ENCODE measurements around the gene APC.

GRCh38 chr5:112734597-112734996, 3.1 kb upstream of the APC start:
- TF ChIP-seq, protein P1, sequence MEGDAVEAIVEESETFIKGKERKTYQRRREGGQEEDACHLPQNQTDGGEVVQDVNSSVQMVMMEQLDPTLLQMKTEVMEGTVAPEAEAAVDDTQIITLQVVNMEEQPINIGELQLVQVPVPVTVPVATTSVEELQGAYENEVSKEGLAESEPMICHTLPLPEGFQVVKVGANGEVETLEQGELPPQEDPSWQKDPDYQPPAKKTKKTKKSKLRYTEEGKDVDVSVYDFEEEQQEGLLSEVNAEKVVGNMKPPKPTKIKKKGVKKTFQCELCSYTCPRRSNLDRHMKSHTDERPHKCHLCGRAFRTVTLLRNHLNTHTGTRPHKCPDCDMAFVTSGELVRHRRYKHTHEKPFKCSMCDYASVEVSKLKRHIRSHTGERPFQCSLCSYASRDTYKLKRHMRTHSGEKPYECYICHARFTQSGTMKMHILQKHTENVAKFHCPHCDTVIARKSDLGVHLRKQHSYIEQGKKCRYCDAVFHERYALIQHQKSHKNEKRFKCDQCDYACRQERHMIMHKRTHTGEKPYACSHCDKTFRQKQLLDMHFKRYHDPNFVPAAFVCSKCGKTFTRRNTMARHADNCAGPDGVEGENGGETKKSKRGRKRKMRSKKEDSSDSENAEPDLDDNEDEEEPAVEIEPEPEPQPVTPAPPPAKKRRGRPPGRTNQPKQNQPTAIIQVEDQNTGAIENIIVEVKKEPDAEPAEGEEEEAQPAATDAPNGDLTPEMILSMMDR (IDR thresholded peaks at IDR 0.05; ENCODE audit: insufficient read depth, low read depth, low read length), result no peak
- no peak for TF ChIP-seq EZH2 (IDR thresholded peaks at IDR 0.05; ENCODE audit: insufficient read depth, low read length)

All from astrocyte (in vitro differentiated cells and primary cell).